Inflammatory macrophage (primary cell): ENCODE results near the gene TCF7L2.
A peak's percentile ranks its signal among the peaks of the same experiment; 100 is the strongest.

ENCODE experiments used
- DNase-seq, 2 donors: peaks; one replicate each; pipeline ENCODE4 v3.0.0-alpha.2; 2020 to 2022

Gene TCF7L2

DNA sequence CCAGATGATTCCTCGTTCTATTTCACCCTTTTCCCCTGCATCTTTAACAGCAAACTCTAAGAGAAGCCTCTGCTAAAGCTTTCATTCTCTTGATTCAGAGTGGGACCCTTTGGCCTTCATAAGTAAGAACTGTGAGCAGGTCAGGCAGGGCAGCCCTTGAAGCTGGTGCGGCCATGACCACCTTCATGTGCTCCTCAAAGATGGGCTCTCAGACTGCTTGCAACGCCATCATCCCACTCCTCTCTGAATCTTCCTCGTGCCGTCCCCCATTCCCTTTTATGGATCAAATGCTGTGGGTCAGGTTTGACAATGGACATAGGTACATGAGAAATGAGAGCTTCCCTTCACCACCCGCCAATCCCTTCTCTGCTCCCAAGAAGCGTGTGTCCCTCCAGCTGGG, 207.4 kb downstream of the TCF7L2 start:
- DNase-seq: no peak

DNA sequence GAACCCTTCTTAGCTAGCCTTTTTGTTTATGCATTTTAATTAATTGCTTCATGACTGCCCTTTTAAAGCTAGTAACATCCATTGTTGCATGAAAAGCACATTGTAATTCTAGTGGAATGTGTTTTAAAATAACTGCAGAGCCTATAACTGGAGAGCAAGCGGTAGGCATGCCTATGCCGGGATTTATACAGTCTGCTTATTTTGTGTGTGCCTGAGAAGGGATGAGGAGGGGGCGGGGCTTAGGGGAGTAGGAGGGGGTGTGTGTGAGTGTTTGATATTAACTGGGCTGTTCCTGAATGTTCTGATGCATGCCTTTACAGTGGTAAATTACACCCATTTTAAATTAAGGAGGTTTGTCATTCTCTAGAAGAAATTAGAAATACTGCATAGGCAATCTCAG, 208.1 kb downstream of the TCF7L2 start:
- DNase-seq: no peak

GRCh38 chr10:113159563-113159962, 209.5 kb downstream of the TCF7L2 start:
- no peak for DNase-seq

GRCh38 chr10:113160641-113161040, 210.6 kb downstream of the TCF7L2 start:
- no peak for DNase-seq

DNA sequence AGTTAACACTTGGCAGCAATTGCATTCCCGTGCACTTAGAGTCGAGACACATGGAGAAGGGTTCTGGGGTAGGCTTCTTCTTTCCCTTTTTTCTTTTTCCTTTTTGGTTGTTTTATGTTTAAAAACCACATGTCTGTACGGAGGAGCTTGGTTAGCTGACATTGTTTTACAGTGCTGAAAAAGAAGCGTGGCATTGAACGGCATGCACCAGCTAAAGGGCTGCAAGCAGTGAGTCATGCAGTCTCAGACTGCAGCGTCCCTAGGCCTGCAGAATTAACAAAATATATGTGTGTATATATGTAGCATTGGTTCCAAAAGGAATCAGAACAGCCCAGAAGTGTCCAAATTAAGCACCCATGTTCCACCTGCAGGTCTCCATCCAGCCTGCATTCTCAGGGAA, 211.0 kb downstream of the TCF7L2 start:
- DNase-seq: no peak

GRCh38 chr10:113162960-113163359, 212.9 kb downstream of the TCF7L2 start:
- DNase-seq: no peak

DNA sequence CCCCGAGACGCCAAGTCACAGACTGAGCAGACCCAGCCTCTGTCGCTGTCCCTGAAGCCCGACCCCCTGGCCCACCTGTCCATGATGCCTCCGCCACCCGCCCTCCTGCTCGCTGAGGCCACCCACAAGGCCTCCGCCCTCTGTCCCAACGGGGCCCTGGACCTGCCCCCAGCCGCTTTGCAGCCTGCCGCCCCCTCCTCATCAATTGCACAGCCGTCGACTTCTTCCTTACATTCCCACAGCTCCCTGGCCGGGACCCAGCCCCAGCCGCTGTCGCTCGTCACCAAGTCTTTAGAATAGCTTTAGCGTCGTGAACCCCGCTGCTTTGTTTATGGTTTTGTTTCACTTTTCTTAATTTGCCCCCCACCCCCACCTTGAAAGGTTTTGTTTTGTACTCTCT, 215.6 kb downstream of the TCF7L2 start:
- no peak for DNase-seq

DNA sequence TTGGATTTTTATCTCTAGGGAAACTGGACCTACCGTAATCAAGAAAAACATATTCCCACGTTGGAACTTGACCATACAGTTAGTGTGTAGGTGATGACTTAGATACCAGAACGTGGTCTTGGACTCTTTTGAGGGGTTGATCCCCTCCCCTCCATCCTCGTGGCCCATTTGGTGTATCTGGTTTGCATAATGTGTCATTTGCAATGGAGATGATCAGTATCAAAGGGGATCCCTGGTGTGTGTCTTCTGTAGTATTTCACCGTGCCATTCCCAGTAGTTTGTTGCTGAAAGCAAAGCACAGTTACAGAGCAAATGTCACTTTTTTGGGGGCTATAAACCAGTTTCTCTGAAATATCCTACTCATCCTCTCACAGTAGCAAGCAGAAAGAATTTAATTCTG, 217.7 kb downstream of the TCF7L2 start:
- DNase-seq: no peak

- DNase-seq: no peak
Measured at GRCh38 chr10:113168584-113168983, 218.5 kb downstream of the TCF7L2 start.

DNA sequence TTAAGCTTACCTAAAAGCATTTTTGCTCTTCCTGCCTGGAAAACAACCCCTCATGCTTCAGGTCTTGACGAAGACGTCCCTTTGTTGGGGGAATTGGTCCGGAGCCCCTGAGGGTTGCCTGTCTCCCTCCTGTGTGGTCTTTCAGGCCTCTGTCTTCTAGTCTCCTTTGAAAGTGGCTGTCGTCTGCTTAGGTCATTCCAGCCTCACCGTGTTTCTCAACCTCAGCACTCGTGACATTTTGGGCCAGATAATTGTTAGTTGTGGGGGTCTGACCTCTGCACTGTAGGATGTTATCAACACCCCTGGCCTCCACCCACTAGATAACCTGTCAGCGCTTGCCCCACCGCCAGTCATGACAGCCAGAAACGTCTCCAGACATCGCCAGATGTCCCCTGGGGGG, 219.1 kb downstream of the TCF7L2 start:
- no peak for DNase-seq

DNA sequence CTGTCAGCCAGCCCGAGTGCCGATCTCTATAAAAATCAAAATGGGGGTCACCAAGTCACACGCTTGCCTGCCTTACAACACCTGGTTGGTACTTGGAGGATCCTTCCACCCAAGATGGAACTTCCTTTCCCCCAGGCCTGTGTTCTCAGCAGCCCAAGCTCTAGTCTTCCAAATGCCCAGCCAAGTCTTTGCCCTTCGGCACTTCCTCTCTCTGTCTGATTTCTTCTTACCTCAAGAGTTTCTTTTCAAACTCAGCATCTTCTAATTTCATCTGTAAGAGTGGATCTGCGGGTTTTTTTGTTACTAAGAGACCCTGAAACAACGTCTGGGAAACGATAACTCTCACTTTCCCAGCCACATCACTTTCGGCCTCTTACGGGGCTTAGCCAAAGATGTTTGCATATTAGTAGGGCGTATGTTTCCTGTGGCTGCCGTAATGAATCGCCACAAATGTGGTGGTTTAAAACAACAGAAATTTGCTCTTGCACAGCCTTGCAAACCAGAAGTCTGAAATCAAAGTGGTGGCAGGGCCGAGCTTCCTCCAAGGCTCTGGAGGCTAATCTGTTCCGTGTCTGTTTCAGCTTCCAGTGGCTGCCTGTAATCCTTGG, 219.9 kb downstream of the TCF7L2 start:
- DNase-seq: peak; percentile 47 to 59

DNA sequence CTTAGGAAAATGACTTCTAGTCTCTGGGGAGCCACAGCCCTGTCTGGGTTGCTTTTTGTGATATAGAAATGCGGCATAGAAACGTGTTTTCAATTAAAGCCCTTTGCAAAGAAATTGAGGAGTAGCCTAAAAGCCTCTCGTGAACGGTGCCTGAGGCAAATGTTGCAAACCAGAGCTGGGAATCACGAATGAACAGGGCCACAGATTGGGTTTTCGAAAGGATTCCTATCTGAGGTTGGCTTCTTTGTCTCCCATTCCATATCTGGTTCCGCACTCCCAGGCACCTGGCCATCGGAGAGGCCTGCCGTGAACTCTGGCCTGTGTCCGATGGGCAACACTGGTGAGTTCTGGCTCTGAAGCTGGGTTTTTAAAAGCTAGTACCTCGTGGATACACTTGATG, 221.6 kb downstream of the TCF7L2 start:
- DNase-seq: no peak

- no peak for DNase-seq
Measured at GRCh38 chr10:113175176-113175575, 225.1 kb downstream of the TCF7L2 start.

DNA sequence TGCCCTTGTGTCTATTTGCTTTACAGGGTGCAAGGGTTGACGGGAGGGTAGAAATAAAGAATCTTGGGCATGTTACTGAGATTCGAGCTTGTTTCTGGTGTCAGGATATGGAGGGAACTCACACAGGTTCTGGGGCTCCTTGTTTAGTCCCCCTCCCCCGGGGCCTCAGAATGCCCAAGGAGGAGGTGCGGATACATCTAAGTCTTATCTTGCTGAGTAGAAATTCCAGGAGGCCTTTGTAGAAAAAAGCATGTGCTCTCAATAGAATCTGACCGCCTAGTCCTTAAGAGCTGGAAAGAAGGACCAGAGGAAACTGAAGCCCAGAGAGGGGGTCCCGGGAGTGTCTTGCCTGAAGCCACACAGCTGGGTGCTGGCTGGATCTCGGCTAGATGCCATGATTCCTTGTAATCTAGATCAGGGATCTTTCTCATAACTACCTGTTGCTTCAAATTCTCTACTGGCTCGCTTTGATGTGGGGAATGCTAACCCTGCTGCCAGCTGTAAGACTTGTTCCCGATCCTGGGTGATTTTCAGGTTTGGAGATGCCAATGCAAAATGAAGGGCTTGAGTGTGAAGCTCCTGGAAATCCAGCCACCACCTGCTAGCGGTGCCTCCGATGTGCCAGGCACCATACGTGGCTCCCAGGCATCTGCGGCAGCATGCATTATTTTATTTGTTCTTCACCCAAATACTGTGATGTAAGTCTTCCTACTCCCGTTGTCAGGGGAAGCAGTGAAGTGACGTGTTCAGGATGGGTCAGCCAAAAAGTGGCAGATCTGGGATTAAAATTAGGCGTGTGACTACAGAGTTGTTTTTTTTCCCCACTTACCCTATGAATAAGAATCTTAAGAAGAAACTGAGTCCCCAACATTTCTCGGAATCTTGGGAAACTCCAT, 226.0 kb downstream of the TCF7L2 start:
- no peak for DNase-seq

DNA sequence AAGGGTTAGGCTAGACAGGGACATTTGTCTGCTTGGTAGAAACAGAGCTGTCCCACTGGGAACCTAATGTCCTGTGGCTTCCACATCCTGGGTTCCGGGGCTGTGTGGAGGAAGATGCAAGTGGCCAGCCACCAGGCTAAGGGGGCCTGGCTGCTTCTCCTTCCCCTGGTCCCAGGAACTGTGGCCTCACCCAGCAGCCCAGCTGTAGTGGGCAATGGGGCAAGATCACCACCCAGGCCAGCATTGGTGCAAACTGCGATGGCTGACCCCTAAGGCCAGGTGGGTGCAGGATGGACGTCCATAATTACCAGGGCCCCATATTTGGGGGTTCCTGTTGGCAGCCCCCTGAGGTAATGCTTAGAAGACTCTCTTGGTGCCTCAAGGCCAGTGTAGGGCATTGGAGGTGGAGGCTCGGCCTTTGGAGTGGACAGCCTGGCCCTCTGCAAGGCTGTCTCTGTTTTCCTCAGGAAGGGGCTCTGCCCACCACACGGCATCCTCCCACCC, 226.7 kb downstream of the TCF7L2 start:
- DNase-seq: no peak

DNA sequence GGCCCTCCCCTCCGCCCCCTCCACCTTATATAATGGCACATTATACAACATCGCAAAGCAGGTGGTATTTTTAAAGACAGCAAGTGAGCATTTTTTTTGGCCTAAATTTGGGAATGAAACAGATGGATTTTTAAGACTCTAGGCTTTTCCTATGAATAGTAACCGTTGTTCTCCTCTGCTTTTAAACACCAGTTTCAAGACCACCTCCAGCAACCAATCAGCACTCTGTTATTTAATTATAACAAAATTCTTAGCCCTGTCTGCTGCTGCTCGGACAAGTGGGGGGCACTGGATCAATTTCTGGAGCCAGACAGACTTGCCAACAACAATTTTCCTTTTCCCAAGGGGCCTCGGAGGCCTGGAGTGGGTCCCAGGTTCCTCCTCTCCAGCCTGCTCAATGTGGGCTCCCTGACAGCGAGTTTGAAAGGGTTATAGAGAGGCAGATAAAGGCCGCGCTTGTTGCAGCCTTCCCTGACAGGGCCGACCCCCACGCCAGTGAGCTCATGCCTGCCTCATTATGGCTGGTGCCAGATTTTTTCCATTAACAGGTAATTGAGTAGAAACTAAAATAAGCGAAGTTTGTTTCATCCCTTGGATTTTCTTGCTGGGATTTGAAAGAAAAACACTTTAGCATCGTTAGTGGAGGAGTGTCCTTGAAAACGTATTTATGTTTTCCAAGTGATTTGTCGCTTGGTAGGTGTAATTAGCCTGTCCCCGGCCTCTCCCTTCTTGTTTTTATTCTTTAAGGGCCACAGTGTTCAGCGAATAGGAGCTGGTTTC, 227.3 kb downstream of the TCF7L2 start:
- no peak for DNase-seq

DNA sequence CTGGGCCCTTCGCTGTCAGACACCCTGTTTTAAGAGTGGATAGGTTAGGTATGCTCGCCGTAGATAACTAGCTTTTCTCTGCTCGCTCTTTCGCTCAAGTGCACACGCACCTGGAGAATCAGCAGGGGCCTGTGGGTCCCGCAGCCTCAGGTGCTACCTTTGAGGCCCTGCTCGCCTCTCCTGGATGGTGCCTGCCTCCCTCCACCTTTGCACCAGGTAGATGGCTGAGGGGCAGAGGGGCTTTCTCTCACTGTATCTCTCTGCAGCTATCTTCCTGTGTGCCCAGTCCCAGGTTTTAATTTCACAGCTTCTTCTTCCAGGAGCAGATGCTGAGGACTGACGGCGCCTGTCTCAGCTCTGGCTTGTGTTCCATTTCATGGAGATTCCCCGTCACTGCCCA, 227.9 kb downstream of the TCF7L2 start:
- no peak for DNase-seq

- no peak for DNase-seq
Measured at GRCh38 chr10:113178771-113179170, 228.7 kb downstream of the TCF7L2 start.

GRCh38 chr10:113179265-113179664, 229.2 kb downstream of the TCF7L2 start:
- peak; percentile 96 to 97 for DNase-seq

DNA sequence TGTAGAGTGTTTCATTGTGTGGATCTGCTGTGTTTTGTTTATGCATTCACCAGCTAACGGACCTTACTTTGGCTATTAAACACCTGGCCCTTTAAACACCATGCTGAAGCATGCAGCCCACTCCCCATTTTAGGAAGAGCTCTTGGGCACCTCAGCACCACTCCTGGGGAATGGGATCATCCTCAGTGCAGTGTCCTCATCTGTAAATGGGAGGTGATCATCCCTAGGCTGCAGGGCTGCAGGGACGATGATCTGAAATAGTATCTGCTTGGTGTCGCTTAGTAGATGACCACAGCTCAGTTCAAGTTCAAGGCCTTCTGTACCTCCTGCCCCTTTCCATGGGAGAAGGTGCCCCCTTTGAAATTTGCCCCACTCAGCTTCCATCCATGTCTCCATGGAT, 229.9 kb downstream of the TCF7L2 start:
- no peak for DNase-seq

DNA sequence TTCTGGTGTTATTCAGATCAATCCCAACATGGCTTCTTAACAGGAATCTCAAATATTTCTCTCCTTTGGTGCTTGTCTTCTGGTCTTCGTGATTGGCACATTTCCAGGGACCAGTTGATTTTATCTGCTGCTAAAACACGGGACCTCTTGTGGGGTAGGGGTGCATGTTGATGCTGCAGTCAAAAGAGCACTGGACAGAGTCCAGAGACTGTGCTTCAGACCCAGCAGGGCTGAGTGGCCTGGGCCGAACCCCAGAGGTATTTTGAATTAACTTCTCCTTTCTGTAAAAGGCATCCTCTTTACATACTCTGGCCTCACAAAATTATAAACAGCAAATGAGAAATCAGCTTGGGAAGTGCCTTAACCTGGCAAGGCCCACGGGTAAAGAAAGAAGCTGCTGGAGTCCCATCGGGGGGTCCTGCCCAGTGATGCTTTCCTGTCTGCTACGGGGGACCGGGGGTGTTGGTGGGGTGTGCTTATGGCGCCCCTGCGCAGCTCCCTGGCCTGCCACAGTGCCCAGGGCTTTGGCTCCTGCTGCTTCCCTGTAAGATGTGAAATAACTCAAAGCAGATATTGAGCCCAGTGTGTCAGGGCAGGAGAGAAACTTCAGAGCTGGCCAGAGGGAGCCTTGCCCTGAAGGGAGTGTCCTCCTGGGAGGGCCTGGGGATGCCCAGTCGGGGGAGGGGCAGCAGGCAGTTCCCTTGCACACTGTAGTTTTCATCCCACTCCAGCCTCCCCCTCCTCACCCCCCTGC, 230.5 kb downstream of the TCF7L2 start:
- peak; percentile 26 to 27 for DNase-seq

GRCh38 chr10:113182154-113182553, 232.1 kb downstream of the TCF7L2 start:
- DNase-seq: no peak

- DNase-seq: no peak
Measured at GRCh38 chr10:113183573-113183972, 233.5 kb downstream of the TCF7L2 start.
